ENCODE data around the gene TMEM82.

TMEM82 gene

GRCh38 chr1:15749399-15750291 is 7.3 kb downstream of the TMEM82 start:
- TF ChIP-seq, protein P1, sequence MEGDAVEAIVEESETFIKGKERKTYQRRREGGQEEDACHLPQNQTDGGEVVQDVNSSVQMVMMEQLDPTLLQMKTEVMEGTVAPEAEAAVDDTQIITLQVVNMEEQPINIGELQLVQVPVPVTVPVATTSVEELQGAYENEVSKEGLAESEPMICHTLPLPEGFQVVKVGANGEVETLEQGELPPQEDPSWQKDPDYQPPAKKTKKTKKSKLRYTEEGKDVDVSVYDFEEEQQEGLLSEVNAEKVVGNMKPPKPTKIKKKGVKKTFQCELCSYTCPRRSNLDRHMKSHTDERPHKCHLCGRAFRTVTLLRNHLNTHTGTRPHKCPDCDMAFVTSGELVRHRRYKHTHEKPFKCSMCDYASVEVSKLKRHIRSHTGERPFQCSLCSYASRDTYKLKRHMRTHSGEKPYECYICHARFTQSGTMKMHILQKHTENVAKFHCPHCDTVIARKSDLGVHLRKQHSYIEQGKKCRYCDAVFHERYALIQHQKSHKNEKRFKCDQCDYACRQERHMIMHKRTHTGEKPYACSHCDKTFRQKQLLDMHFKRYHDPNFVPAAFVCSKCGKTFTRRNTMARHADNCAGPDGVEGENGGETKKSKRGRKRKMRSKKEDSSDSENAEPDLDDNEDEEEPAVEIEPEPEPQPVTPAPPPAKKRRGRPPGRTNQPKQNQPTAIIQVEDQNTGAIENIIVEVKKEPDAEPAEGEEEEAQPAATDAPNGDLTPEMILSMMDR (IDR thresholded peaks at IDR 0.05), result no peak
- Histone ChIP-seq H3K4me3 (peak overlapping the region; percentile 63), H3K27ac (peak overlapping the region; percentile 85 to 97)
- DNase-seq (ENCODE audit: low spot score), result peak; percentile 94

DNA sequence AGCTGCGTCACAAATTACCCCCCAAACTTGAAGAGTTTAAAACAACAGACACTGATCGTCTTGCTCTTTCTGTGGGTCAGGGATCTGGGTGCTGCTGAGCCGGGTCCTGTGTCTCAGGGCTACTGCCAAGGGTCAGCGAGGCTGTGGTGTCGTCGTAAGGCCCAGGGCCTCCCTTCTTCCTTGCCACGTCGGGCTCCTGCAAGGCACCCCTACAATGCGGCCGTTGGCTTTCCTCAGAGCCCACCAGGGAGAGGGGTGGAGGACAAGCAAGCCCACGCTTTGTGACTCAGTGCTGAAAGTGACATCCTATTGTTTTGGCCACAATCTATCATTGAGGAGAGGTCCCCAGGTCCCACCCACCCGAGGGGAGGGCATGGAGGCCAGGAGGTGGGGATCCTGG is 8.6 kb downstream of the TMEM82 start:
- TF ChIP-seq, protein P1 (IDR thresholded peaks at IDR 0.05), result no peak
- no peak for DNase-seq (ENCODE audit: low spot score)

DNA sequence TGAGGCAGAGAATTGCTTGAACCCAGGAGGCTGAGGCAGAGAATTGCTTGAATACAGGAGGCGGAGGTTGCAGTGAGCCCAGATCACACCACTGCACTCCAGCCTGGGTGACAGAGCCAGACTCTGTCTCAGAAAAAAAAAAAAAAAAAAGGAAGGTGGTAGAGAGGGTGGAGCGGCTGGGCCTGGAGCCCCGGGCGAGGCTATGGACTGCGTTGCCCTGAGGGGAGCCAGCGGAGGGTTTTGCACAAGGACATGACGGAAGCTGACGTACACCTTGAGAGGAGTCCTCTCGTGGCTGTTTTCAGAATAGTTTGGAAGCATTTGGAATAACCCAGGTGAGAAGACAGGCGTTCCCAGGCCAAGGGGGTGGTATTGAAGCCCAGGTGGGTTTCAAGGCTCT is 9.4 kb downstream of the TMEM82 start:
- peak overlapping the region; percentile 85 to 97 for H3K27ac ChIP-seq
- TF ChIP-seq, protein P1 (IDR thresholded peaks at IDR 0.05), result no peak
- no peak overlapping the region for H3K4me3 ChIP-seq
- no peak for DNase-seq (ENCODE audit: low spot score)

More for the DNA sequence above, 8.6 kb downstream of the TMEM82 start:
- Histone ChIP-seq H3K4me3 (no peak overlapping the region), H3K27ac (peak overlapping the region; percentile 85 to 97)

DNA sequence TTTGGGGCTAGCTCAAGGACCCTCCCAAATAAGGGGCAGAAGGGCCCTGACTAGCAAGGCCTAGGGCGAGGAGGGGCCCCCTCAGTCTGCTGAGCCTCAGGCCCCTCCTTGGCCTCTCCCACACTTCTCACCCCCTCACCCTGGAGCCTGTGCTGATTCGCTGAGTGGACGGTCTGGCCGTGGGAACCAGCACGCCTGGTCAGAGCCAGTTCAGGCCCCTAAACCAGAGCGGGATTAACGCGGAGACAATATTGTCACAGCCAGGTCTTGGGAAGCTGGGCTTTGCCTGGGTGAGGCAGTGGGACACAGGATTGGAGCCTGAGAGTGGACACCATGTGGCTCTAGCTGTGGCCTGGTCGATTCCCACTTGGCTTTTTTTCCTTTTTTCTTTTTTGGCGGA is 11.5 kb downstream of the TMEM82 start:
- peak overlapping the region; percentile 51 to 77 for H3K27ac ChIP-seq
- TF ChIP-seq, protein P1 (IDR thresholded peaks at IDR 0.05), result no peak
- no peak overlapping the region for H3K4me3 ChIP-seq
- DNase-seq (ENCODE audit: low spot score), result no peak

GRCh38 chr1:15755021-15755645 is 12.8 kb downstream of the TMEM82 start:
- Histone ChIP-seq H3K4me3 (no peak overlapping the region), H3K27ac (peak overlapping the region; percentile 99)
- TF ChIP-seq, protein P1 (IDR thresholded peaks at IDR 0.05), result no peak
- DNase-seq (ENCODE audit: low spot score), result no peak

DNA sequence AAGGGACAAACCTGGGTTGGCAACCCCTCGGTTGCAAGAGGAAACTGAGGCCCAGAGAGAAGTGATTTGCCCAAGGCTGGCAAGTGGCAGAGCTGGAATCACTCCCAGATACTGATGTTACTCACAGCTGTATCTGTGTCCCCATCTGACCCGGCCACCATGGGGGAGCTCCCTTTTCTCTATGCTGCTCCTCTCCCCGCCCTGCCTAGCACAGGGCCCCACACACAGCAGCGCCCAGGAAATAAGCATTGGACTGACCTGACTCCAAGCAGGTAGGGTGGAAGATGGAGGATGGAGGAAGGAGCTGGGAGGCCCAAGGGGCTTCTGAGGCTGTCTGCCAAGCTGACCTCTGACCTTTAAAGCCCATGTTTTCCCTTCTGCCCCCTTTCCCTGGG is 13.3 kb downstream of the TMEM82 start:
- no peak for DNase-seq (ENCODE audit: low spot score)
- H3K4me3 ChIP-seq, result no peak overlapping the region
- peak overlapping the region; percentile 99 for H3K27ac ChIP-seq
- TF ChIP-seq, protein P1 (IDR thresholded peaks at IDR 0.05), result no peak

All from coronary artery (tissue), 2 donors.